GM12891 (cell line): ENCODE measurements around the gene GGCX.

ENCODE experiments used
- POLR2A ChIP-seq: IDR thresholded peaks from 2 replicates; pipeline ENCODE4 v1.6.1; 2011; ENCODE audit warnings: low read depth, low read length, control low read depth
- POLR2AphosphoS5 ChIP-seq: IDR thresholded peaks from 2 replicates; pipeline ENCODE4 v1.6.1; 2011; ENCODE audit warnings: low read depth, low read length, control low read depth
- TAF1 ChIP-seq: IDR thresholded peaks from 2 replicates; pipeline ENCODE4 v1.6.1; 2011; ENCODE audit warnings: low read depth, low read length, control low read depth

DNA sequence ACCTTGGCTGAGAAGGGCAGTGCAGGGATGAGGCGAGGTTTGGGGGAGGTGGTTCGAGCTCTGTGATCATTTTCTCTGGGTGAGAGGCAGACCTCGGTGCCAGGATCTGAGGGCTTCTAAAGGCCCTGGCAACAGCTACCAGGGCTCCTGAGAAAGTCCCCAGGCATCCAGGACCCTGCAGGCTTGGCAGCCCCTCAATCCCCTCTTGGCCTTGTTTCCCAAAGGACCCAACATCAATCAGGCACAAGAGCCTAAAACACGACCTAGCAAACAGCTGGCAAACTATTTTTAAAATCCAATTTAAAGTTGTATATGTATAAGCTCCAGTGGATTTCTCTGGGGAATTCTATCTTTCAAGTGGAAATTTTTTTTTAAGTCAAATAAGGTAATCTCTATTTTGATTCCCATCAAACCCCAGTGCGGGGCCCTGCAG lies 37.4 kb downstream of the GGCX start:
- TF ChIP-seq TAF1 (no peak), POLR2AphosphoS5 (no peak), POLR2A (no peak)
